ENCODE results near the gene DIPK1B.

GRCh38 chr9:136745389-136746154 is 33.2 kb downstream of the DIPK1B start:
- TF ChIP-seq CTCF (IDR thresholded peaks at IDR 0.05; ENCODE audit: insufficient read depth, low read depth, low read length), result no peak
- no peak for TF ChIP-seq EZH2 (IDR thresholded peaks at IDR 0.05; ENCODE audit: insufficient read depth, low read length)

Measured in astrocyte (in vitro differentiated cells and primary cell).